Smooth muscle cell (in vitro differentiated cells): ENCODE data around the gene CEP170. TPM values are rescaled to one million over a fixed set of nuclear protein-coding genes. Genes with fewer than 3 reads are reported as not detected.
A peak's percentile ranks its signal among the peaks of the same experiment; 100 is the strongest.

Experiments used
- DNase-seq: peaks from one replicate; lab custom pipeline; 2025; ENCODE audit not compliant: unreplicated experiment; lab: John Stamatoyannopoulos, UW
- H2AFZ ChIP-seq: fragments of 200-600 bp; sonication (generic); 2 replicates; pipeline ENCODE4 v1.6.0; 2016; ENCODE audit warnings: antibody characterized with exemption, low read depth, mild to moderate bottlenecking
- H3F3A ChIP-seq: fragments of 200-600 bp; sonication (generic); 2 replicates; pipeline ENCODE4 v1.6.0; 2017; ENCODE audit warnings: antibody characterized with exemption, low read depth
- H3K27ac ChIP-seq: fragments of 200-600 bp; sonication (generic); 2 replicates; pipeline ENCODE4 v1.5.1; 2016; ENCODE audit warnings: low read depth, mild to moderate bottlenecking
- H3K27me3 ChIP-seq: fragments of 200-600 bp; sonication (generic); 2 replicates; pipeline ENCODE4 v1.6.1; 2016; ENCODE audit warnings: low read depth, mild to moderate bottlenecking
- H3K36me3 ChIP-seq: fragments of 200-600 bp; sonication (generic); 2 replicates; pipeline ENCODE4 v1.5.1; 2016; ENCODE audit warnings: low read depth
- H3K4me1 ChIP-seq: fragments of 200-600 bp; sonication (generic); 2 replicates; pipeline ENCODE4 v1.5.1; 2016; ENCODE audit warnings: low read depth
- H3K4me2 ChIP-seq: fragments of 200-600 bp; sonication (generic); 2 replicates; pipeline ENCODE4 v1.6.0; 2016; ENCODE audit warnings: mild to moderate bottlenecking
- H3K4me3 ChIP-seq: fragments of 200-600 bp; sonication (generic); 2 replicates; pipeline ENCODE4 v1.5.1; 2016; ENCODE audit warnings: mild to moderate bottlenecking
- H3K79me2 ChIP-seq: fragments of 200-600 bp; sonication (generic); 2 replicates; pipeline ENCODE4 v1.6.0; 2016; ENCODE audit warnings: low read depth, mild to moderate bottlenecking
- H3K9ac ChIP-seq: fragments of 200-600 bp; sonication (generic); 2 replicates; pipeline ENCODE4 v1.6.0; 2016; ENCODE audit warnings: low read depth
- H3K9me3 ChIP-seq: fragments of 200-600 bp; sonication (generic); replicated peaks from 2 replicates; pipeline ENCODE4 v1.5.1; 2016; ENCODE audit warnings: low read depth
- H4K20me1 ChIP-seq: fragments of 200-600 bp; sonication (generic); 2 replicates; pipeline ENCODE4 v1.6.0; 2016; ENCODE audit warnings: low read depth
- CTCF ChIP-seq: fragments of 200-600 bp; sonication (generic); IDR thresholded peaks from 2 replicates; pipeline ENCODE4 v1.5.1; 2017; ENCODE audit warnings: borderline replicate concordance, mild to moderate bottlenecking, antibody characterized with exemption; ENCODE audit not compliant: insufficient read depth, poor library complexity, severe bottlenecking
- WGBS: methylation state at CpG from one replicate; pipeline ENCODE4 v1.1.7; 2016; ENCODE audit warnings: low lambda C conversion rate; 5-methylcytosine and 5-hydroxymethylcytosine counted together
- polyA plus RNA-seq: library from polyadenylated mRNA; unstranded; fragments of >200 nt; fragmentation: Nextera tagmentation; extraction: Ambion mirVana; gene quantifications from 2 replicates; pipeline ENCODE4 v1.2.1, GENCODE V29; 2016
- total RNA-seq: library from RNA; depleted of rRNA; stranded (reverse); fragments of >200 nt; gene quantifications from 2 replicates; pipeline ENCODE4 v1.2.3, GENCODE V29; 2014

Gene CEP170
- total and polyA plus RNA-seq, 2 experiments from 2014 or later: 76.0 to 145 TPM

- H3K4me3 ChIP-seq: no peak overlapping the region
- DNase-seq: no peak
- H3K4me1 ChIP-seq: peaks cover 13% of the 10 kb centered on the region
- H3K27me3 ChIP-seq: no peaks in the 10 kb centered on the region
- no peaks in the 10 kb centered on the region for H3K9me3 ChIP-seq
- H3K9ac ChIP-seq: no peak overlapping the region
- H4K20me1 ChIP-seq: no peaks in the 10 kb centered on the region
- peaks cover 31% of the 10 kb centered on the region for H3K79me2 ChIP-seq
- no peak for TF ChIP-seq CTCF
- H3K4me2 ChIP-seq: peak overlapping the region; percentile 26
- H2AFZ ChIP-seq: no peak overlapping the region
- no peaks in the 10 kb centered on the region for H3F3A ChIP-seq
- H3K36me3 ChIP-seq: no peaks in the 10 kb centered on the region
- peak overlapping the region; percentile 58 for H3K27ac ChIP-seq
- WGBS: 71% methylated on average over 3 of the region's 3 CpGs
These were observed 39.6 kb upstream of the CEP170 start for GRCh38 chr1:243294723-243295121.

GRCh38 chr1:243293941-243294722 lies 39.1 kb upstream of the CEP170 start:
- no peak for DNase-seq
- 44% methylated on average over 4 of the region's 4 CpGs for WGBS
- H3K9ac ChIP-seq: no peak overlapping the region
- no peaks in the 10 kb centered on the region for H3F3A ChIP-seq
- no peak overlapping the region for H3K4me3 ChIP-seq
- H3K9me3 ChIP-seq: no peaks in the 10 kb centered on the region
- H3K36me3 ChIP-seq: no peaks in the 10 kb centered on the region
- H3K27me3 ChIP-seq: no peaks in the 10 kb centered on the region
- no peak overlapping the region for H2AFZ ChIP-seq
- no peaks in the 10 kb centered on the region for H4K20me1 ChIP-seq
- peak overlapping the region; percentile 58 for H3K27ac ChIP-seq
- peaks cover 34% of the 10 kb centered on the region for H3K79me2 ChIP-seq
- no peak for TF ChIP-seq CTCF
- peaks cover 13% of the 10 kb centered on the region for H3K4me1 ChIP-seq
- peak overlapping the region; percentile 26 for H3K4me2 ChIP-seq

GRCh38 chr1:243292117-243292516 lies 37.0 kb upstream of the CEP170 start:
- H3K27me3 ChIP-seq: no peaks in the 10 kb centered on the region
- peaks cover 16% of the 10 kb centered on the region for H3K4me1 ChIP-seq
- no peak overlapping the region for H3K4me3 ChIP-seq
- no peaks in the 10 kb centered on the region for H4K20me1 ChIP-seq
- H3K79me2 ChIP-seq: peaks cover 35% of the 10 kb centered on the region
- H3K9ac ChIP-seq: no peak overlapping the region
- no peak for DNase-seq
- H3K9me3 ChIP-seq: no peaks in the 10 kb centered on the region
- H3K36me3 ChIP-seq: no peaks in the 10 kb centered on the region
- TF ChIP-seq CTCF: no peak
- H2AFZ ChIP-seq: no peak overlapping the region
- WGBS: 89% methylated on average over 5 of the region's 5 CpGs
- peak overlapping the region; percentile 56 for H3K27ac ChIP-seq
- peaks cover 7% of the 10 kb centered on the region for H3F3A ChIP-seq
- H3K4me2 ChIP-seq: no peak overlapping the region

GRCh38 chr1:243291292-243291691 lies 36.2 kb upstream of the CEP170 start:
- 12% methylated on average over 1 of the region's 1 CpG for WGBS

More at GRCh38 chr1:243291292-243291691, 36.2 kb upstream of the CEP170 start:
- H2AFZ ChIP-seq: no peak overlapping the region
- H3K27me3 ChIP-seq: no peaks in the 10 kb centered on the region
- H3K79me2 ChIP-seq: peaks cover 35% of the 10 kb centered on the region
- no peaks in the 10 kb centered on the region for H3K36me3 ChIP-seq
- no peaks in the 10 kb centered on the region for H4K20me1 ChIP-seq
- H3F3A ChIP-seq: peaks cover 9% of the 10 kb centered on the region
- H3K27ac ChIP-seq: peak overlapping the region; percentile 56
- no peak overlapping the region for H3K4me3 ChIP-seq
- no peak for DNase-seq
- H3K4me2 ChIP-seq: peak overlapping the region; percentile 3
- H3K9ac ChIP-seq: no peak overlapping the region
- H3K9me3 ChIP-seq: no peaks in the 10 kb centered on the region
- peaks cover 19% of the 10 kb centered on the region for H3K4me1 ChIP-seq
- TF ChIP-seq CTCF: no peak
